H1 (cell line): Measurements from ENCODE around the gene IFNA2.

ENCODE experiments used
- CEBPB ChIP-seq: IDR thresholded peaks from 2 replicates; pipeline ENCODE4 v1.6.1; 2012; ENCODE audit warnings: low read depth, low read length
- EP300 ChIP-seq, 2 experiments: IDR thresholded peaks; 1 replicate in 1 of 2; 2 replicates in 1 of 2; pipeline ENCODE4 v1.6.1; 2011 to 2012; ENCODE audit warnings: low read depth in 2 of 2, low read length in 2 of 2, mild to moderate bottlenecking in 2 of 2, borderline replicate concordance in 1 of 2, inconsistent platforms in 1 of 2, moderate library complexity in 1 of 2
- KDM1A ChIP-seq: fragments of 200-600, 300-600 bp; sonication (generic); IDR thresholded peaks from 2 replicates; pipeline ENCODE4 v1.7.1; 2016; ENCODE audit warnings: mild to moderate bottlenecking, low read length, borderline replicate concordance
- POLR2A ChIP-seq, 2 experiments: IDR thresholded peaks; 1 replicate in 1 of 2; 2 replicates in 1 of 2; pipeline ENCODE4 v1.6.1; 2011; ENCODE audit warnings: low read depth in 2 of 2, low read length in 2 of 2, mild to moderate bottlenecking in 2 of 2; ENCODE audit errors: control extremely low read depth in 1 of 2
- POLR2AphosphoS5 ChIP-seq: IDR thresholded peaks from 2 replicates; pipeline ENCODE4 v1.6.1; 2011; ENCODE audit warnings: low read depth, low read length
- RAD21 ChIP-seq, 2 experiments: IDR thresholded peaks in 1 of 2; conservative IDR thresholded peaks in 1 of 2; 2 replicates each; pipeline ENCODE4 v1.6.1; 2011; ENCODE audit warnings: low read depth in 2 of 2, low read length in 2 of 2, improper control_type of control experiment in 1 of 2, inconsistent platforms in 1 of 2, mild to moderate bottlenecking in 1 of 2, moderate library complexity in 1 of 2
- SIX5 ChIP-seq: IDR thresholded peaks from 2 replicates; pipeline ENCODE4 v1.6.1; 2011; ENCODE audit warnings: mild to moderate bottlenecking, low read depth, low read length
- TAF1 ChIP-seq: IDR thresholded peaks from 2 replicates; pipeline ENCODE4 v1.6.1; 2011; ENCODE audit warnings: mild to moderate bottlenecking, low read depth, low read length
- TEAD4 ChIP-seq: IDR thresholded peaks from 2 replicates; pipeline ENCODE4 v1.6.1; 2012; ENCODE audit warnings: low read depth, low read length, inconsistent platforms, mixed read lengths
- TF ChIP-seq, protein P1 (sequence below): IDR thresholded peaks from 2 replicates; pipeline ENCODE4 v1.6.1; 2011; ENCODE audit warnings: low read length, improper control_type of control experiment

DNA sequence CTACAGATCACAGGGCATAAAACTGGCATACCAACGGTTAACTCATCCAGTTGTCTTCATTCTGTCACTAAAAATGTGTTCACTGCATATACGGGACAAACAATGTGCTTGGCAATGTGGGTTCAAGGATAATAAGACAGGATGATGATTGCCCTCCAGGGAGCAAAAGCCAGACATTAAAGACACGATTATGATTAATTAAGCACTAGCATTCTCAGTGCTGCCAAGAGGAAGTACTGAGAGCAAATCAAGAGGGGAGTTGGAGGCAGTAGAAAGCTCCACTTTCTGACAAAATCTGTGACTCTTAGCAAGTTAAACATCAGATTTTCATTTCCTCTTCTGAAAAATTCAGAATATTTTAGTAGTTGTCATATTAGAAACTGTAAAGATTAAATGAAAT, 14.8 kb upstream of the IFNA2 start:
- TF ChIP-seq TAF1 (no peak), RAD21 (IDR thresholded peaks at IDR 0.05 in 1 of 2, conservative IDR thresholded peaks at IDR 0.05 in 1 of 2; ENCODE audit: low read depth in 2 of 2, low read length in 2 of 2) (no peak), POLR2A (IDR thresholded peaks at IDR 0.05; ENCODE audit: control extremely low read depth in 1 of 2, low read depth in 2 of 2, low read length in 2 of 2) (no peak), TEAD4 (no peak), POLR2AphosphoS5 (no peak), CEBPB (no peak), SIX5 (no peak), EP300 (IDR thresholded peaks at IDR 0.05; ENCODE audit: borderline replicate concordance in 1 of 2, low read depth in 2 of 2, low read length in 2 of 2) (no peak), KDM1A (no peak)
- TF ChIP-seq, protein P1, sequence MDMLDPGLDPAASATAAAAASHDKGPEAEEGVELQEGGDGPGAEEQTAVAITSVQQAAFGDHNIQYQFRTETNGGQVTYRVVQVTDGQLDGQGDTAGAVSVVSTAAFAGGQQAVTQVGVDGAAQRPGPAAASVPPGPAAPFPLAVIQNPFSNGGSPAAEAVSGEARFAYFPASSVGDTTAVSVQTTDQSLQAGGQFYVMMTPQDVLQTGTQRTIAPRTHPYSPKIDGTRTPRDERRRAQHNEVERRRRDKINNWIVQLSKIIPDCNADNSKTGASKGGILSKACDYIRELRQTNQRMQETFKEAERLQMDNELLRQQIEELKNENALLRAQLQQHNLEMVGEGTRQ = no peak
